ENCODE data around the gene SIAH2. TPM values are rescaled to one million over a fixed set of nuclear protein-coding genes. Genes with fewer than 3 reads are reported as not detected.

Gene SIAH2
- total RNA-seq, 2 donors from 2014 or later = 14.8 to 30.0 TPM

DNA sequence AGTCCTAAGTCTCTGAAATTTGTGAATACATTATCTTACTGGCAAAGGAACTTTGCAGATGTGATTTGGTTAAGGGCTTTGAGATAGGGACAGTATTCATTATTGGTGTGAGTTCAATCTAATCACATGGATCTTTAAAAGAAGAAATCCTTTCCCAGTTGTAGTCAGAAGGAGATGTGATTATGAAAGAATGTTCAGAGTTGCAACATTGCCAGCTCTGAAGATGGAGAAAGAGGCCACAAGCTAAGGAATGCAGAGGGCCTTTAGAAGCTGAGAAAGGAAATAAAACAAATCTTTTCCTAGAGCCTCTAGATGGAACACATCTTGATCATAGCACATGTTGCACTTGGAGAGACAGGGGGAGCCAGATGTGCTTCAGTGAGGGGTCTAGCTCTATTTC lies 27.7 kb upstream of the SIAH2 start:
- no peaks in the 10 kb centered on the region for H3K9me3 ChIP-seq
- no peak for DNase-seq (ENCODE audit: low spot score)
- H3K36me3 ChIP-seq = no peaks in the 10 kb centered on the region
- H3K27ac ChIP-seq = no peak overlapping the region
- TF ChIP-seq, protein P1, sequence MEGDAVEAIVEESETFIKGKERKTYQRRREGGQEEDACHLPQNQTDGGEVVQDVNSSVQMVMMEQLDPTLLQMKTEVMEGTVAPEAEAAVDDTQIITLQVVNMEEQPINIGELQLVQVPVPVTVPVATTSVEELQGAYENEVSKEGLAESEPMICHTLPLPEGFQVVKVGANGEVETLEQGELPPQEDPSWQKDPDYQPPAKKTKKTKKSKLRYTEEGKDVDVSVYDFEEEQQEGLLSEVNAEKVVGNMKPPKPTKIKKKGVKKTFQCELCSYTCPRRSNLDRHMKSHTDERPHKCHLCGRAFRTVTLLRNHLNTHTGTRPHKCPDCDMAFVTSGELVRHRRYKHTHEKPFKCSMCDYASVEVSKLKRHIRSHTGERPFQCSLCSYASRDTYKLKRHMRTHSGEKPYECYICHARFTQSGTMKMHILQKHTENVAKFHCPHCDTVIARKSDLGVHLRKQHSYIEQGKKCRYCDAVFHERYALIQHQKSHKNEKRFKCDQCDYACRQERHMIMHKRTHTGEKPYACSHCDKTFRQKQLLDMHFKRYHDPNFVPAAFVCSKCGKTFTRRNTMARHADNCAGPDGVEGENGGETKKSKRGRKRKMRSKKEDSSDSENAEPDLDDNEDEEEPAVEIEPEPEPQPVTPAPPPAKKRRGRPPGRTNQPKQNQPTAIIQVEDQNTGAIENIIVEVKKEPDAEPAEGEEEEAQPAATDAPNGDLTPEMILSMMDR (IDR thresholded peaks at IDR 0.05) = no peak
- peaks cover 0 to 5% of the 10 kb centered on the region in 2 donors for H3K4me1 ChIP-seq
- H3K27me3 ChIP-seq = no peaks in the 10 kb centered on the region
- no peak overlapping the region for H3K4me3 ChIP-seq

DNA sequence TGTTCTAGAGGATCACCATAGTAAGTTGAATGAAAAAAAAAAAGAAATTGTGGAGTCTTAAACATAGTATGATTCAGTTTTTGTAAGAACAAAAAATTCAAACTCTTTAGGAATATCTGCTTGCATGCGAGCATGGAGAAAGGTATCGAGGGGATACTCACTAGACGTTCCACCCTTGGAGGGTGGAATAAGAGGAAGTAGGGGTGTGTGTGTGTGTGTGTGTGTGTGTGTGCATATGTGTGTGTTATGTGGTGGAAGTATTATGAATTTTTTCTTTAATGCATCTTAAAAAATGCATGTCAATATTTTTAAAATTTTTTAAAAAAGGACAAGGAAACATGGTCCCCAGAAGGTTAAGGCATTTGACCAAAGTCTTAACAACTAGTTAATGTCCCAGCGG lies 26.5 kb upstream of the SIAH2 start:
- Histone ChIP-seq H3K9me3 (no peaks in the 10 kb centered on the region), H3K4me3 (no peak overlapping the region), H3K4me1 (peaks cover 0 to 5% of the 10 kb centered on the region in 2 donors), H3K27me3 (no peaks in the 10 kb centered on the region), H3K27ac (no peak overlapping the region), H3K36me3 (no peaks in the 10 kb centered on the region)
- TF ChIP-seq, protein P1 (IDR thresholded peaks at IDR 0.05) = no peak
- DNase-seq (ENCODE audit: low spot score) = no peak

DNA sequence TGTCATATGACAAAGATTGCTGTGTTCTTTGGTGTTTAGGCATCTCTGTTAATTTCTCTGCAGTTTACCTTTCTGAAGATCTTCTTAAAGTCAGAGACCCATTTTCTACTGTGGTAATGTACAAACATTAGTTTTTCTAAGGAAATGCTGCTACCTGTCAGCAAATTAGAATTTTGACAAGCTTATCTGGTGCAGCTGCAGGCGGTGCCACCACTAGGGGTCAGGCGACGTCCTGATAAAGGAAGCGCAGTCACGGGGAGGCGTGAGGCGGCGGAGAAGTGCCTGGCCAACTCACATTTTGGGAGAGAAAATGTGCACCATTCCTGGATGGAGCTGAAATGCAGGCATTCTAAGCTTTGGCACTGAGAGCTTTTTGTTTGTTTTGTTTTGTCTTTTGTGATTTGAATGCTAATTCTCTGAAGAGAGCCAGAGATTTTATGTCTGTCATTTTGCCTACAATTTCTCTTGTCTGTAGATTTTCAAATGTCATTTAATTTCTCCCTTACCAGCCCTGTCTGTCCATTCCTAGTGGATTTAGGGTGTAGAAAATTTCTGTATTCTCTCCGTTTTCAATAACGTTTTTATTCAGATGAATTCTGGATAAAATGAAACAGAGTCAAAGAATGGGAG lies 24.9 kb upstream of the SIAH2 start:
- DNase-seq (ENCODE audit: low spot score) = peak; percentile 83
- no peaks in the 10 kb centered on the region for H3K27me3 ChIP-seq
- H3K4me3 ChIP-seq = no peak overlapping the region
- TF ChIP-seq, protein P1 (IDR thresholded peaks at IDR 0.05) = peak; percentile 83 to 95
- H3K4me1 ChIP-seq = peaks cover 0 to 5% of the 10 kb centered on the region in 2 donors
- no peak overlapping the region for H3K27ac ChIP-seq
- H3K9me3 ChIP-seq = no peaks in the 10 kb centered on the region
- H3K36me3 ChIP-seq = no peaks in the 10 kb centered on the region

DNA sequence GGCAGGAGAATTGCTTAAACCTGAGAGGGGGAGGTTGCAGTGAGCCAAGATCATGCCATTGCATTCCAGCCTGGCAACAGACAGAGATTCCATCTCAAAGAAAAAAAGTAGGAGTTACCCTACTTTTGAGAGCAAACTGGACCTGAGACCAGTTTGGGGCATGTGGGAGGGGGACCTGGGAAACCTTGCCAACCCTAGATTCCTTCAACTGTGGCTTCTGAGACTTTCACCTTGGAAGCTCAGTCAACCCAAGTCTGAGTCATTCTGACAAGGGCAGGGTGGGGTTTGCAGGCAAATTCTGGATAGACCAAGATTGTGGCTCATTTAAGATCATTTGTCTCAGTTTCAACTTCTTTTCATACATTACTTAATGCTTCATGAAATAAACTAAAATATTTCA lies 23.8 kb upstream of the SIAH2 start:
- Histone ChIP-seq H3K36me3 (no peaks in the 10 kb centered on the region), H3K4me3 (no peak overlapping the region), H3K4me1 (peaks cover 0 to 5% of the 10 kb centered on the region in 2 donors), H3K9me3 (no peaks in the 10 kb centered on the region), H3K27me3 (no peaks in the 10 kb centered on the region), H3K27ac (no peak overlapping the region)
- TF ChIP-seq, protein P1 (IDR thresholded peaks at IDR 0.05) = no peak
- no peak for DNase-seq (ENCODE audit: low spot score)

DNA sequence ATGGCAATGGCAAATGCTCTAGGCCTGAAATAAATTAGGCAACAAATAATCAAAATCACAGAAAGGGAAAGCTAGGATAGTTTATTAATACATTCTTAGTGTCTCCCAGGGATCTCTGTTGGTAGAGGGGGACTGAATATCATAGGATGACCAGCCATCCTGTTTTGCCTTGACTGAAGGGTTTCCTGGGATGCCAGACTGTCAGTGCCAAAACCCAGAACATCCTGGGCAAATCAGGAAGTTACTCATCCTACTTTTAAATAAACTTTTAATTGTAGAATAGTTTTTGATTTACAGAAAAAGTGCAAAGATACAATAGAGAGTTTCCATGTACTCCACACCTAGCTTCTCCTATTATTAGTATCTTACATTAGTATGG lies 21.8 kb upstream of the SIAH2 start:
- no peaks in the 10 kb centered on the region for H3K36me3 ChIP-seq
- H3K4me1 ChIP-seq = peaks cover 0 to 5% of the 10 kb centered on the region in 2 donors
- TF ChIP-seq, protein P1 (IDR thresholded peaks at IDR 0.05) = no peak
- no peak overlapping the region for H3K27ac ChIP-seq
- H3K27me3 ChIP-seq = no peaks in the 10 kb centered on the region
- H3K4me3 ChIP-seq = no peak overlapping the region
- DNase-seq (ENCODE audit: low spot score) = no peak
- no peaks in the 10 kb centered on the region for H3K9me3 ChIP-seq
